Measurements from ENCODE around the gene CAB39. TPM values are rescaled to one million over a fixed set of nuclear protein-coding genes. Genes with fewer than 3 reads are reported as not detected.

Gene CAB39
- total RNA-seq, 1 donor = 53.2 TPM

DNA sequence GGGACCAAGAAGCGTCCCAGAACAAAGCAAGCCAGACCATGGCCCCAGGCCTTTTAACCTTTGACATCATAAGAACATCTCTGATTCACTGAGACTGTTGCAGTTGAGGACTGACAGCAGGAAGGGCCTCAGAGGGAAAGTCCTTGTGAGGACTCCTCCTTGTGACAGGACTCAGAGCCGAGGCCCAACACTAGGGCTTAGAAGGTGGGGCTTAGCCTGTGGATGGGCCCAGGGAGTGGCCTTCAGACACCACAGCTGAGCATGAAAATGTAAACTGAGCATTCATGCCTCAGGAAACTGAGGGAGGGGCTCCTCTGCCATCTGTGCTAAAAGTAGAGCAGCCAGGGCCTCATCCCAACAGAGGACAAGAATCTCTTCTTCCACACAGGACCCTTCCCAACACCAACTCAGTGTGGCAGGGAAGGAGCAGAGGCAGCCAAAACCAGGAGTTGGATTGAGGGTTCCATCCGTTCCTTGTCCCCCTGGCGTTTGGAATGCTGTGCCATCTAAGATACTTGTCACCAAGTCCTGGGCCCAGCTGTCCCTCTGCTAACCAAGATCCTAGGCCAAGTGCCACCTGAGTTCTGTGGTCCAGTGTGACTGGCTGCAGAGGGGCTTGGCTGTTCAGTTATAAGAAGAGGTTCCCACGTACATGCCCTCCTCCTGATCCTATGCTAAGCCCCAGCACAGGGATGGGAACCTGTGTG lies 37.5 kb upstream of the CAB39 start:
- Histone ChIP-seq H3K4me3 (ENCODE audit: insufficient read depth, low read length) (no peak overlapping the region), H3K27me3 (ENCODE audit: insufficient read depth, low read length) (no peaks in the 10 kb centered on the region), H3K36me3 (ENCODE audit: insufficient read depth, low read length) (no peaks in the 10 kb centered on the region), H2AFZ (ENCODE audit: low read length) (no peak overlapping the region), H3K27ac (ENCODE audit: low read depth, low read length) (no peak overlapping the region), H3K9me3 (ENCODE audit: low read depth, low read length) (no peaks in the 10 kb centered on the region), H3K4me2 (ENCODE audit: insufficient read depth, low read length) (no peak overlapping the region), H3K79me2 (ENCODE audit: insufficient read depth, low read length) (no peaks in the 10 kb centered on the region), H4K20me1 (ENCODE audit: insufficient read depth, low read length) (no peaks in the 10 kb centered on the region), H3K4me1 (ENCODE audit: insufficient read depth, low read length) (no peaks in the 10 kb centered on the region)
- TF ChIP-seq, protein P1, sequence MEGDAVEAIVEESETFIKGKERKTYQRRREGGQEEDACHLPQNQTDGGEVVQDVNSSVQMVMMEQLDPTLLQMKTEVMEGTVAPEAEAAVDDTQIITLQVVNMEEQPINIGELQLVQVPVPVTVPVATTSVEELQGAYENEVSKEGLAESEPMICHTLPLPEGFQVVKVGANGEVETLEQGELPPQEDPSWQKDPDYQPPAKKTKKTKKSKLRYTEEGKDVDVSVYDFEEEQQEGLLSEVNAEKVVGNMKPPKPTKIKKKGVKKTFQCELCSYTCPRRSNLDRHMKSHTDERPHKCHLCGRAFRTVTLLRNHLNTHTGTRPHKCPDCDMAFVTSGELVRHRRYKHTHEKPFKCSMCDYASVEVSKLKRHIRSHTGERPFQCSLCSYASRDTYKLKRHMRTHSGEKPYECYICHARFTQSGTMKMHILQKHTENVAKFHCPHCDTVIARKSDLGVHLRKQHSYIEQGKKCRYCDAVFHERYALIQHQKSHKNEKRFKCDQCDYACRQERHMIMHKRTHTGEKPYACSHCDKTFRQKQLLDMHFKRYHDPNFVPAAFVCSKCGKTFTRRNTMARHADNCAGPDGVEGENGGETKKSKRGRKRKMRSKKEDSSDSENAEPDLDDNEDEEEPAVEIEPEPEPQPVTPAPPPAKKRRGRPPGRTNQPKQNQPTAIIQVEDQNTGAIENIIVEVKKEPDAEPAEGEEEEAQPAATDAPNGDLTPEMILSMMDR (IDR thresholded peaks at IDR 0.05; ENCODE audit: extremely low read depth, low read depth, low read length) = no peak
- DNase-seq (ENCODE audit: insufficient read length, low spot score, missing footprints) = no peak

DNA sequence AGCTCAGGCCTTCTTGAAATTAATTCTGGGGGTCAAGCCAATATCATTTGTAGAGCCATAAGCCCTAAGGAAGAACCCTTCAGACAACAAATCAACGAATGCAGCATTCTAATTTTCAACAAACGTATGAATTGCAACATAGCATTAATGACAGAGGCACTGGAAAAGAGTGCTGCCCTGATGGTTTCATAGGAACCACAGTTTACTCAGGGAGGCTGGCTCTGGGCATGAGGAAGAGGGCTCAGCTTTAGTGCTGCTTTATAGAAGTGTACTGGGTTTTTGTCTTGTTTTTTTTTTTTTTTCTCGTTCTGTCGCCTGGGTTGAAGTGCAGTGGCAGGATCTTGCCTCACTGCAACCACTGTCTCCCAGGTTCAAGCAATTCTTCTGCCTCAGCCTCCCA lies 36.1 kb upstream of the CAB39 start:
- H4K20me1 ChIP-seq (ENCODE audit: insufficient read depth, low read length) = no peaks in the 10 kb centered on the region
- no peak overlapping the region for H3K27ac ChIP-seq (ENCODE audit: low read depth, low read length)
- H3K36me3 ChIP-seq (ENCODE audit: insufficient read depth, low read length) = no peaks in the 10 kb centered on the region
- H3K4me2 ChIP-seq (ENCODE audit: insufficient read depth, low read length) = no peak overlapping the region
- H3K4me1 ChIP-seq (ENCODE audit: insufficient read depth, low read length) = no peaks in the 10 kb centered on the region
- DNase-seq (ENCODE audit: insufficient read length, low spot score, missing footprints) = no peak
- no peaks in the 10 kb centered on the region for H3K27me3 ChIP-seq (ENCODE audit: insufficient read depth, low read length)
- TF ChIP-seq, protein P1 (IDR thresholded peaks at IDR 0.05; ENCODE audit: extremely low read depth, low read depth, low read length) = no peak
- no peak overlapping the region for H2AFZ ChIP-seq (ENCODE audit: low read length)
- no peaks in the 10 kb centered on the region for H3K79me2 ChIP-seq (ENCODE audit: insufficient read depth, low read length)
- H3K9me3 ChIP-seq (ENCODE audit: low read depth, low read length) = no peaks in the 10 kb centered on the region
- no peak overlapping the region for H3K4me3 ChIP-seq (ENCODE audit: insufficient read depth, low read length)

DNA sequence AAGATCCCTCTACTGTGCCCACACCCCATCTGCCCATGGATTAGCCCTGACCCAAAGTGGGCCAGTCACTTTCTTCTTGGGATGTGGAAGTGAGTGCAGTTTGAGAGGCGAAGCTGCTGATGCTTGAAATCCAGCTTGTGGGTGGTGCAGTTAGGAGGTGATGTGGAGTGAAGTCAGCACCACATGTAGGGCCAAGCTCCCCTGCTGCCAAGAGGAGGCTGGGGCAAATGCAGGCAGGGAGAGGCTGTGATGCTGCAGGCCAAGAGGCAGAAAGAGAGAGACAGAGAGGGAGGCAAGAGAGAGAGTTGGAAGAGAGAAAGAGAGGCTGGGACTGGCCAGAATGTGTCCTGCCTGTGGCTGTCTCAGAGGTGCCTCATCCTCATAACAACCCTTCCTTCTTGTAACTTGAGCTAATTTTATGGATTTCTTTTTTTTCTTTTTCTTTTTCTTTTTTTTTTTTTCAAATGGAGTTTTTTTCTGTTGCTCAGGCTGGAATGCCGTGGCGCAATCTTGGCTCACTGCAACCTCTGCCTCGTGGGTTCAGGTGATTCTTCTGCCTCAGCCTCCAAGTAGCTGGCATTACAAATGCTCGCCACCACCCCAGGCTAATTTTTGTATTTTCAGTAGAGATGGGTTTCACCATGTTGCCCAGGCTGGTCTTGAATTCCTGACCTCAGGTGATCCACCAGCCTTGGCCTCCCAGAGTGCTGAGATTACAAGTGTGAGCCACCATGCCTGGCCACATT lies 35.3 kb upstream of the CAB39 start:
- Histone ChIP-seq H2AFZ (ENCODE audit: low read length) (no peak overlapping the region), H3K27ac (ENCODE audit: low read depth, low read length) (no peak overlapping the region), H3K4me2 (ENCODE audit: insufficient read depth, low read length) (no peak overlapping the region), H3K4me1 (ENCODE audit: insufficient read depth, low read length) (no peaks in the 10 kb centered on the region), H4K20me1 (ENCODE audit: insufficient read depth, low read length) (no peaks in the 10 kb centered on the region), H3K79me2 (ENCODE audit: insufficient read depth, low read length) (no peaks in the 10 kb centered on the region), H3K36me3 (ENCODE audit: insufficient read depth, low read length) (no peaks in the 10 kb centered on the region), H3K4me3 (ENCODE audit: insufficient read depth, low read length) (no peak overlapping the region), H3K9me3 (ENCODE audit: low read depth, low read length) (no peaks in the 10 kb centered on the region), H3K27me3 (ENCODE audit: insufficient read depth, low read length) (no peaks in the 10 kb centered on the region)
- DNase-seq (ENCODE audit: insufficient read length, low spot score, missing footprints) = peak; percentile 67
- TF ChIP-seq, protein P1 (IDR thresholded peaks at IDR 0.05; ENCODE audit: extremely low read depth, low read depth, low read length) = no peak

DNA sequence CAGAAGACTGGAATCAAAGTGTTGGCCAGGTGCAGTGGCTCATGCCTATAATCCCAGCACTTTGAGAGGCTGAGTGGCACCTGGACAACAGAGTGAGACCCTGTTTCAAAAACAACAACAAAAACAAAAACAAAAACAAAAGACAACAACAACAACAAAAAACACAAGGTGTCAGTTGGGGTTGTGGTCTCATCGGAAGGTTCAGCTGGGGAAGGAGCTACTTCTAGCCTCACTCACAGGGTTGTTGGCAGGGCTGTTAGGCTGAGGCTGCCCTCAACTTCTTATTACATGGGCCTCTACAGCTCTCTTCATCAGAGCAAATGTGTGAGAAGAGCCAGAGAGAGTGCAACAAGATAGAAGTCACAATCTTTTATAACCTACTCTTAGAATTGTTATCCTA lies 34.6 kb upstream of the CAB39 start:
- H3K79me2 ChIP-seq (ENCODE audit: insufficient read depth, low read length) = no peaks in the 10 kb centered on the region
- H3K9me3 ChIP-seq (ENCODE audit: low read depth, low read length) = no peaks in the 10 kb centered on the region
- H3K4me2 ChIP-seq (ENCODE audit: insufficient read depth, low read length) = no peak overlapping the region
- no peak overlapping the region for H3K27ac ChIP-seq (ENCODE audit: low read depth, low read length)
- TF ChIP-seq, protein P1 (IDR thresholded peaks at IDR 0.05; ENCODE audit: extremely low read depth, low read depth, low read length) = no peak
- H3K4me1 ChIP-seq (ENCODE audit: insufficient read depth, low read length) = no peaks in the 10 kb centered on the region
- no peaks in the 10 kb centered on the region for H3K36me3 ChIP-seq (ENCODE audit: insufficient read depth, low read length)
- no peak overlapping the region for H3K4me3 ChIP-seq (ENCODE audit: insufficient read depth, low read length)
- H4K20me1 ChIP-seq (ENCODE audit: insufficient read depth, low read length) = no peaks in the 10 kb centered on the region
- H3K27me3 ChIP-seq (ENCODE audit: insufficient read depth, low read length) = no peaks in the 10 kb centered on the region
- H2AFZ ChIP-seq (ENCODE audit: low read length) = no peak overlapping the region
- DNase-seq (ENCODE audit: insufficient read length, low spot score, missing footprints) = no peak

All from osteoblast (primary cell).